CD4-positive, alpha-beta T cell (primary cell): ENCODE results near the gene MBLAC1. TPM values are rescaled to one million over a fixed set of nuclear protein-coding genes. Genes with fewer than 3 reads are reported as not detected.
A peak's percentile ranks its signal among the peaks of the same experiment; 100 is the strongest.

Source experiments
- ATAC-seq: fragments of 200-7000 bp; cut with Tn5 transposase; one replicate; pipeline ENCODE4 v1.10.0; 2022; ENCODE audit warnings: mild to moderate bottlenecking; ENCODE audit not compliant: poor library complexity
- CTCF ChIA-PET: fragments of 350-600 bp; sonication (Branson Sonifier 250); formaldehyde crosslinking; loops from one replicate; lab custom pipeline; 2021; ENCODE audit warnings: antibody characterized with exemption, inconsistent platforms; lab: Charles Lee
- POLR2A ChIA-PET: fragments of 350-600 bp; sonication (Branson Sonifier 250); formaldehyde crosslinking; loops from one replicate; lab custom pipeline; 2021; ENCODE audit warnings: antibody characterized with exemption, inconsistent platforms; lab: Charles Lee
- DNase-seq, 14 experiments: peaks; one replicate each; pipeline ENCODE4 v3.0.0-alpha.2; 2013 to 2020; ENCODE audit warnings: mixed read lengths in 2 of 14
- H3K27ac ChIP-seq, 2 donors: one replicate each; pipeline versions ENCODE4 v1.5.1 to v1.7.0; 2013; ENCODE audit warnings: low read length in 2 of 2, low read depth in 1 of 2, mild to moderate bottlenecking in 1 of 2
- H3K27me3 ChIP-seq, 2 experiments: 1 replicate in 1 of 2; 2 replicates in 1 of 2; pipeline versions ENCODE4 v1.6.1 to v1.7.0; 2013; ENCODE audit warnings: low read length in 2 of 2, control low read depth in 1 of 2, mild to moderate bottlenecking in 1 of 2, moderate library complexity in 1 of 2; ENCODE audit not compliant: insufficient read depth in 2 of 2, control insufficient read depth in 1 of 2
- H3K36me3 ChIP-seq: one replicate; pipeline ENCODE4 v1.6.1; 2013; ENCODE audit warnings: low read length, control low read depth; ENCODE audit not compliant: insufficient read depth
- H3K4me1 ChIP-seq: one replicate; pipeline ENCODE4 v1.6.1; 2013; ENCODE audit warnings: low read length, control low read depth; ENCODE audit not compliant: insufficient read depth
- H3K4me3 ChIP-seq: one replicate; pipeline ENCODE4 v1.5.1; 2013; ENCODE audit warnings: mild to moderate bottlenecking, low read length, moderate library complexity
- H3K9me3 ChIP-seq, 2 experiments: 1 replicate in 1 of 2; 2 replicates in 1 of 2; pipeline versions ENCODE4 v1.6.1 to v1.7.0; 2013; ENCODE audit warnings: low read length in 2 of 2, mild to moderate bottlenecking in 2 of 2, control low read depth in 1 of 2, moderate library complexity in 1 of 2; ENCODE audit not compliant: control insufficient read depth in 1 of 2, insufficient read depth in 1 of 2
- H3K27ac Mint-ChIP-seq: one replicate; pipeline ENCODE4 v1.8.0; 2020; ENCODE audit warnings: mixed read lengths
- H3K27me3 Mint-ChIP-seq: one replicate; pipeline ENCODE4 v1.8.0; 2021; ENCODE audit warnings: mixed read lengths
- H3K36me3 Mint-ChIP-seq: one replicate; pipeline ENCODE4 v1.8.0; 2021; ENCODE audit warnings: low read depth, mixed read lengths
- H3K4me1 Mint-ChIP-seq: one replicate; pipeline ENCODE4 v1.8.0; 2021; ENCODE audit warnings: low read depth, mixed read lengths
- H3K4me3 Mint-ChIP-seq: one replicate; pipeline ENCODE4 v1.8.0; 2020; ENCODE audit warnings: mild to moderate bottlenecking, mixed read lengths
- H3K9me3 Mint-ChIP-seq: one replicate; pipeline ENCODE4 v1.8.0; 2020; ENCODE audit warnings: mixed read lengths
- CTCF ChIP-seq: fragments of 200-600 bp; IDR thresholded peaks from one replicate; pipeline ENCODE4 v1.8.0; 2022; ENCODE audit warnings: antibody characterized with exemption, mild to moderate bottlenecking
- intact Hi-C, 2 experiments: fragments of 100-400 bp; cut with DNase I in 1 of 2; cut with micrococcal nuclease in 1 of 2; formaldehyde crosslinking; loops; one replicate each; pipeline versions ENCODE4 v1.15.1 to v1.9.0; 2023 to 2025; cut with DNase I, micrococcal nuclease
- total RNA-seq, 174 experiments: library from RNA in 2 of 174; stranded (reverse) in 2 of 174; gene quantifications; one replicate each; pipeline ENCODE4 v1.2.3 and lab custom pipeline; 2021 to 2026

Gene MBLAC1
- total RNA-seq, 2 experiments from 2014 or later = 3.7 to 4.4 TPM

DNA sequence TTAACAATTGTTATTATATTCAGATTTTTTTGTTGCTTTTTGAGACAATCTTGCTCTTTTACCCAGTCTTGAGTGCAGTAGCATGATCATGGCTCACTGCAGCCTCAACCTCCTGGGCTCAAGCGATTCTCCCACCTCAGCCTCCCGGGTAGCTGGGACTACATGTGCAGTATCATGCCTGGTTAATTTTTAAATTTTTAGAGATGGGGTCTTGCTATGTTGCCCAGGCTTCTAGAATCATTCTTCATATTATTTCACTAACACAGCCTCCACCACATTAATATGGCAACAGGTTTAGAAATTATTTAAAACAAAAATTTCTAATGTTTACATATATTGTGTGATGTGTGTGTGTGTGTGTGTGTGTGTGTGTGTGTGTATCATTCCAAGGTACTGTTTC is 20.5 kb downstream of the MBLAC1 start:
- Histone ChIP-seq H3K4me1 (peaks cover 32% of the 10 kb centered on the region), H3K36me3 (peaks cover 6% of the 10 kb centered on the region), H3K27ac (no peak overlapping the region), H3K27me3 (no peaks in the 10 kb centered on the region), H3K4me3 (no peak overlapping the region), H3K9me3 (no peaks in the 10 kb centered on the region)
- Mint-ChIP-seq H3K9me3 (no peaks in the 10 kb centered on the region), H3K36me3 (peaks cover 28% of the 10 kb centered on the region), H3K4me1 (peaks cover 33% of the 10 kb centered on the region), H3K27me3 (no peaks in the 10 kb centered on the region), H3K4me3 (no peak overlapping the region), H3K27ac (peak overlapping the region; percentile 95)
- ChIA-PET POLR2A (interaction anchor here (0.7 to 4.0 kb wide), 7 partner anchors 9 to 228 kb away, joined by 4 to 53 read pairs (median 15); partner anchors contain the start of genes AP4M1, GAL3ST4, MCM7 and TRAPPC14), CTCF (interaction anchor here (1.7 to 1.8 kb wide), 2 partner anchors 14 to 43 kb away, joined by 4 to 5 read pairs; no protein-coding TSS in a partner anchor)
- DNase-seq (no peak), ATAC-seq (no peak)
- intact Hi-C loops = no loop called here
- no peak for TF ChIP-seq CTCF

DNA sequence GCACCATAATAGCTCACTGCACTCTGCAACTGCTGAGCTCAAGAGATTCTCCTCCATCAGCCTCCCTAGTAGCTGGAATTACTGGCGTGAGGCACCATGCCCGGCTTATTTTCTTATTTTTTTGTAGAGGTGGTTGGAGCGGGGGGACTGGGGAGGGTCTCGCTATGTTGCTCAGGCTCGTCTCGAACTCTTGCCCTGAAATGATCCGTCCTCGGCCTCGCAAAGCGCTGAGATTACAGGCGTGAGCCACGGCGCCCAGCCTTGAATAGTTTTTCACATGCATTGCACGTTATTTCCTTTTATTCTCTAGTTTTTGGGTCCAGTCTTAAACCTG is 21.4 kb downstream of the MBLAC1 start:
- Histone ChIP-seq H3K27ac (peak overlapping the region; percentile 89 to 94), H3K4me3 (peak overlapping the region; percentile 99), H3K9me3 (no peaks in the 10 kb centered on the region), H3K36me3 (peaks cover 8% of the 10 kb centered on the region), H3K4me1 (peaks cover 35% of the 10 kb centered on the region), H3K27me3 (no peaks in the 10 kb centered on the region)
- H3K4me3 Mint-ChIP-seq = peak overlapping the region; percentile 92
- H3K4me1 Mint-ChIP-seq = peaks cover 35% of the 10 kb centered on the region
- TF ChIP-seq CTCF = no peak
- H3K27me3 Mint-ChIP-seq = no peaks in the 10 kb centered on the region
- H3K36me3 Mint-ChIP-seq = peaks cover 38% of the 10 kb centered on the region
- intact Hi-C loops = loop anchor here (1.0 to 2.0 kb wide), 4 partner anchors 10 to 29 kb away; partner anchors contain the start of genes GPC2 (in 2 of the 2), STAG3 (in 2 of the 2) and TRAPPC14 (in 1 of the 2)
- DNase-seq = no peak
- peak; percentile 5 for ATAC-seq
- POLR2A ChIA-PET = interaction anchor here (0.6 to 4.0 kb wide), 37 partner anchors 10 to 438 kb away, joined by 3 to 53 read pairs (median 6); partner anchors contain the start of genes AP4M1, FBXO24, GAL3ST4 and GPC2
- peak overlapping the region; percentile 95 for H3K27ac Mint-ChIP-seq
- H3K9me3 Mint-ChIP-seq = no peaks in the 10 kb centered on the region
- CTCF ChIA-PET = interaction anchor here (0.6 to 2.2 kb wide), 5 partner anchors 10 to 68 kb away, joined by 3 to 9 read pairs (median 4); no protein-coding TSS in a partner anchor

DNA sequence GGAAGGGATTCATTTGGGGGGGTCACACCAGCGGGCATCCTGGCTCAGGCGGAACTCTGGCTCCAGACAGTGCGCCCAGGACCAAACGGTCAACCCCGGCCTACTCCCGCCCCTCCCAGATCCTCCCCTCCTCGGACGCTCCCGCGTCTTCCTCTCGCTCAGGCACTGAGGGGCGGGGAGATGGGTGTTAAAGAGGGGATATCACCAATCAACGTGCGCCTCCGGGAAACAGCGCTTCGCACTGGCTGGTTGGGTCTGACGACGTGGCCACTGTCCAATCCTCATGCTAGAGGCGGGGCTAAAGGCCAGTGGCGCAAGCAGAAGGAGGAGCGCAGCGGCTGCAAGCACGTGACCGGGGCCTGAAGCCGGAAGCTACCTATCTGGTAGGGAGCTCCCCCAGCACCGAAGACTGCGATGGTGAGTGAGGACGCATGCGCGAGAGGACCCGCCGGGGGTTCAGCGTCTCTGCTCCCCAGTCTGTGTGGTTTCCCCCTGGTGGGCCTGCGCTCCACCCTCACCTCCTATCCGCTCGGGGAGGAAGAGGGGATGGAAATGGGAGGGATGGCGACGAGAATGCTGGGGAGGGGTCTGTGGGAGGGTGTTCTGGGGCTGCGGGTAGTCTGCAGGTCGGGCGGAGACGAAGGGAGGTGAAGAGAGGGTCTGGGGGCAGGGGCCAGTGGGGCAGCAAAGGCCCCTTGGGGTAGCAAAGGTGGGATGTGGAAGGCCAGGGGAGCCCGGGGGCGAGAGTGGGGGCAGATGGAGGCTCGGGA is 22.0 kb downstream of the MBLAC1 start, which contains the start of gene LAMTOR4:
Gene LAMTOR4 (plus strand): TSS at position 360 of the 770 bp plus-strand sequence. CDS start 55 bp downstream, at position 415.
- Histone ChIP-seq H3K4me1 (peaks cover 41% of the 10 kb centered on the region), H3K9me3 (no peaks in the 10 kb centered on the region), H3K4me3 (peak within 1 kb of the TSS; percentile 99), H3K27me3 (no peaks in the 10 kb centered on the region), H3K36me3 (peaks cover 14% of the 10 kb centered on the region), H3K27ac (peak within 1 kb of the TSS; percentile 93 to 94)
- ATAC-seq = peak; percentile 95
- Mint-ChIP-seq H3K27me3 (no peaks in the 10 kb centered on the region), H3K27ac (peak within 1 kb of the TSS; percentile 95), H3K9me3 (no peaks in the 10 kb centered on the region), H3K4me3 (peak within 1 kb of the TSS; percentile 92), H3K4me1 (peaks cover 38% of the 10 kb centered on the region), H3K36me3 (peaks cover 43% of the 10 kb centered on the region)
- intact Hi-C loops = loop anchor here (1.0 to 2.0 kb wide), 4 partner anchors 10 to 29 kb away; partner anchors contain the start of genes GPC2 (in 2 of the 2), STAG3 (in 2 of the 2) and TRAPPC14 (in 1 of the 2)
- ChIA-PET CTCF (interaction anchor here (0.6 to 2.2 kb wide), 6 partner anchors 9 to 1269 kb away, joined by 3 to 9 read pairs (median 4); no protein-coding TSS in a partner anchor), POLR2A (interaction anchor here (0.6 to 4.0 kb wide), 37 partner anchors 10 to 437 kb away, joined by 3 to 53 read pairs (median 7); partner anchors contain the start of genes AP4M1, FBXO24, GAL3ST4 and GPC2)
- peak; percentile 94 to 100 (median 97) for DNase-seq
- peak; percentile 9 for TF ChIP-seq CTCF
